ENCODE results near the gene PGM1. TPM values are rescaled to one million over a fixed set of nuclear protein-coding genes. Genes with fewer than 3 reads are reported as not detected.

The PGM1 gene
- total and polyA plus RNA-seq, 2 of the 4 experiments (the other 2 are of a cell fraction), result 42.6 to 94.5 TPM

GRCh38 chr1:63563745-63564144 lies 29.5 kb upstream of the PGM1 start:
- no peaks in the 10 kb centered on the region for H4K20me1 ChIP-seq (ENCODE audit: insufficient read depth, low read length)
- H3K9me3 ChIP-seq (ENCODE audit: control insufficient read depth, insufficient read depth, low read length), result no peaks in the 10 kb centered on the region
- H3K9ac ChIP-seq (ENCODE audit: low read depth, low read length), result no peak overlapping the region
- intact Hi-C loops (cut with micrococcal nuclease), result no loop called here
- H3K4me3 ChIP-seq (ENCODE audit: insufficient read depth, low read depth, low read length), result no peak overlapping the region
- H2AFZ ChIP-seq (replicated peaks; ENCODE audit: low read length, poor library complexity), result no peak overlapping the region
- POLR2A ChIA-PET (ENCODE audit: unreplicated experiment), result no interaction called here
- H2BK5ac ChIP-seq (ENCODE audit: low read depth, low read length, poor library complexity, severe bottlenecking), result no peak overlapping the region
- no peak for DNase-seq
- H3K4ac ChIP-seq (ENCODE audit: low read depth, low read length), result no peak overlapping the region
- no peaks in the 10 kb centered on the region for H3K27me3 ChIP-seq (ENCODE audit: control insufficient read depth, insufficient read depth, low read length)
- no peak overlapping the region for H3K56ac ChIP-seq (ENCODE audit: extremely low read depth, insufficient read depth, low read length)
- no peak overlapping the region for H3K23ac ChIP-seq (ENCODE audit: low read depth, low read length)
- H3K9me1 ChIP-seq (ENCODE audit: insufficient read depth, low read length), result no peaks in the 10 kb centered on the region
- H3K18ac ChIP-seq (ENCODE audit: low read depth, low read length), result no peak overlapping the region
- BruUV-seq (replicated peaks), result no TSS peak
- no peak overlapping the region for H2BK15ac ChIP-seq (ENCODE audit: low read depth, low read length)
- no peaks in the 10 kb centered on the region for H3K36me3 ChIP-seq (ENCODE audit: control insufficient read depth, insufficient read depth, low read length)
- H2AK9ac ChIP-seq (replicated peaks; ENCODE audit: low read depth, low read length, poor library complexity), result no peak overlapping the region
- no peaks in the 10 kb centered on the region for H3K4me1 ChIP-seq (ENCODE audit: control insufficient read depth, insufficient read depth, low read length)
- H3K27ac ChIP-seq (ENCODE audit: insufficient read depth, low read length), result no peak overlapping the region
- H3K4me2 ChIP-seq (ENCODE audit: low read depth, low read length), result no peak overlapping the region
- no peak overlapping the region for H2AK5ac ChIP-seq (ENCODE audit: low read depth, low read length)
- no peak overlapping the region for H3K14ac ChIP-seq (replicated peaks; ENCODE audit: low read depth, low read length)
- dilution Hi-C loops (cut with HindIII; ENCODE audit: low sequenced_read_pairs, unreplicated experiment), result no loop called here
- H4K8ac ChIP-seq (ENCODE audit: low read depth in 2 of 2, low read length in 2 of 2), result no peak overlapping the region
- H4K91ac ChIP-seq (ENCODE audit: insufficient read depth, low read depth, low read length), result no peak overlapping the region
- no peak for TF ChIP-seq RCOR1 (IDR thresholded peaks at IDR 0.05; ENCODE audit: insufficient replicate concordance, low read length)
- no peak for TF ChIP-seq MXI1 (IDR thresholded peaks at IDR 0.05; ENCODE audit: borderline replicate concordance, low read depth, low read length)
- no peak for TF ChIP-seq SMC3 (IDR thresholded peaks at IDR 0.05; ENCODE audit: low read depth, low read length)
- no peak for TF ChIP-seq ELK1 (IDR thresholded peaks at IDR 0.05; ENCODE audit: borderline replicate concordance, low read depth, low read length)
- no peak for TF ChIP-seq CEBPB (IDR thresholded peaks at IDR 0.05; ENCODE audit: low read depth, low read length)
- no peak for TF ChIP-seq NFE2L2 (IDR thresholded peaks at IDR 0.05; ENCODE audit: low read depth, low read length)
- TF ChIP-seq CHD1 (IDR thresholded peaks at IDR 0.05; ENCODE audit: low read depth, low read length), result no peak
- no peak for TF ChIP-seq CTCF (conservative IDR thresholded peaks at IDR 0.05; ENCODE audit: low read depth, low read length)
- no peak for TF ChIP-seq MAZ (IDR thresholded peaks at IDR 0.05; ENCODE audit: borderline replicate concordance, low read depth, low read length)
- no peak for TF ChIP-seq FOS (IDR thresholded peaks at IDR 0.05; ENCODE audit: low read depth, low read length)
- no peak for TF ChIP-seq USF2 (IDR thresholded peaks at IDR 0.05; ENCODE audit: low read depth, low read length)
- no peak for TF ChIP-seq POLR2A (IDR thresholded peaks at IDR 0.05; ENCODE audit: low read depth, low read length)
- no peak for TF ChIP-seq RFX5 (IDR thresholded peaks at IDR 0.05; ENCODE audit: low read depth, low read length)
- TF ChIP-seq RAD21 (IDR thresholded peaks at IDR 0.05; ENCODE audit: low read length), result no peak
- no peak for TF ChIP-seq MAFK (IDR thresholded peaks at IDR 0.05; ENCODE audit: low read depth, low read length)
- in situ Hi-C loops (cut with MboI; ENCODE audit: low sequenced_read_pairs), result no loop called here
- no peak overlapping the region for H2BK120ac ChIP-seq (ENCODE audit: low read depth, low read length)
- no peak overlapping the region for H2BK20ac ChIP-seq (ENCODE audit: low read depth, low read length)
- no peak for ATAC-seq (ENCODE audit: low read depth)
- no peak overlapping the region for H4K5ac ChIP-seq (ENCODE audit: low read depth, low read length)
- no peaks in the 10 kb centered on the region for H3K79me1 ChIP-seq (ENCODE audit: low read depth in 1 of 2, low read length in 2 of 2)
- CTCF ChIA-PET, result no interaction called here

Measured in IMR-90 (cell line).